Panc1 (cell line): Measurements from ENCODE around the gene CHURC1. TPM values are rescaled to one million over a fixed set of nuclear protein-coding genes. Genes with fewer than 3 reads are reported as not detected.

Experiments used
- ATAC-seq: fragments of 200-7000 bp; cut with Tn5 transposase; 2 replicates; pipeline ENCODE4 v1.9.1; 2020; ENCODE audit warnings: mild to moderate bottlenecking, moderate library complexity
- BruUV-seq: library from RNA; stranded (reverse); fragments of 400-500 nt; replicated peaks from 2 replicates; lab custom pipeline; 2021; lab: Mats Ljungman, UMichigan
- CTCF ChIA-PET: fragments of 300-600 bp; sonication (Branson Sonifier 250); formaldehyde crosslinking; loops from one replicate; lab custom pipeline; 2022; ENCODE audit warnings: antibody characterized with exemption; lab: Charles Lee
- POLR2A ChIA-PET: fragments of 300-600 bp; sonication (Branson Sonifier 250); formaldehyde crosslinking; loops from one replicate; lab custom pipeline; 2022; ENCODE audit warnings: antibody characterized with exemption; lab: Charles Lee
- DNase-seq: peaks from one replicate; pipeline ENCODE4 v3.0.0-alpha.2; 2010; ENCODE audit warnings: low read depth, low spot score
- H3K27ac ChIP-seq: 2 replicates; pipeline ENCODE4 v1.5.1; 2011; ENCODE audit warnings: mild to moderate bottlenecking, low read length, inconsistent platforms
- H3K27me3 ChIP-seq: fragments of 200-500 bp; sonication (Bioruptor generic); 2 replicates; pipeline ENCODE4 v1.6.0; 2014; ENCODE audit warnings: low read length, inconsistent platforms; ENCODE audit not compliant: control insufficient read depth, insufficient read depth
- H3K36me3 ChIP-seq: fragments of 200-500 bp; sonication (Bioruptor generic); 2 replicates; pipeline ENCODE4 v1.5.1; 2014; ENCODE audit warnings: inconsistent platforms, mild to moderate bottlenecking, low read length, moderate library complexity; ENCODE audit not compliant: control insufficient read depth, insufficient read depth
- H3K4me1 ChIP-seq: 2 replicates; pipeline ENCODE4 v1.5.1; 2011; ENCODE audit warnings: inconsistent platforms, mild to moderate bottlenecking, low read length, moderate library complexity; ENCODE audit not compliant: control insufficient read depth, insufficient read depth
- H3K4me3 ChIP-seq, 2 experiments: 2 replicates each; pipeline ENCODE4 v1.5.1; 2011 to 2012; ENCODE audit warnings: low read depth in 2 of 2, low read length in 2 of 2, mild to moderate bottlenecking in 2 of 2, inconsistent platforms in 1 of 2, moderate library complexity in 1 of 2
- H3K9me3 ChIP-seq: fragments of 200-500 bp; sonication (Bioruptor generic); 2 replicates; pipeline ENCODE4 v1.5.1; 2014; ENCODE audit warnings: low read depth, mild to moderate bottlenecking, inconsistent platforms, low read length, moderate library complexity; ENCODE audit not compliant: control insufficient read depth, insufficient read depth
- CTCF ChIP-seq: fragments of 450-650 bp; IDR thresholded peaks from 2 replicates; pipeline ENCODE4 v1.5.1; 2017; ENCODE audit warnings: mild to moderate bottlenecking
- POLR2AphosphoS5 ChIP-seq: IDR thresholded peaks from 2 replicates; pipeline ENCODE4 v1.6.1; 2012; ENCODE audit warnings: mild to moderate bottlenecking, low read depth, low read length, moderate library complexity
- REST ChIP-seq, 2 experiments: IDR thresholded peaks; 2 replicates each; pipeline ENCODE4 v1.6.1; 2011 to 2012; ENCODE audit warnings: low read depth in 2 of 2, control low read depth in 1 of 2, low read length in 1 of 2, mild to moderate bottlenecking in 1 of 2, moderate library complexity in 1 of 2; ENCODE audit not compliant: insufficient read depth in 1 of 2
- SIN3A ChIP-seq: IDR thresholded peaks from 2 replicates; pipeline ENCODE4 v1.6.1; 2012; ENCODE audit warnings: low read depth, mild to moderate bottlenecking, low read length, moderate library complexity, borderline replicate concordance; ENCODE audit not compliant: insufficient read depth
- TCF7L2 ChIP-seq: IDR thresholded peaks from 2 replicates; pipeline ENCODE4 v1.6.1; 2011; ENCODE audit warnings: mild to moderate bottlenecking, low read depth, low read length, inconsistent platforms
- in situ Hi-C: cut with HindIII; loops from 2 replicates; pipeline ENCODE4 v1.10.0; 2016; ENCODE audit warnings: low sequenced_read_pairs, low pct_unique_long_range_greater_than_20kb
- intact Hi-C: fragments of 100-400 bp; cut with micrococcal nuclease; formaldehyde crosslinking; loops from one replicate; pipeline ENCODE4 v1.10.0; 2022; ENCODE audit not compliant: unreplicated experiment
- total RNA-seq: library from RNA; stranded (reverse); gene quantifications from one replicate; pipeline ENCODE4 v1.2.1, GENCODE V29; 2021; ENCODE audit not compliant: unreplicated experiment

The CHURC1 gene
- total RNA-seq, 1 experiment from 2014 or later, result 55.6 TPM

- no peak overlapping the region for H3K27ac ChIP-seq
- no peak overlapping the region for H3K4me3 ChIP-seq
- CTCF ChIA-PET, result no interaction called here
- H3K36me3 ChIP-seq, result no peaks in the 10 kb centered on the region
- intact Hi-C loops (no loop called here), in situ Hi-C loops (no loop called here)
- no peaks in the 10 kb centered on the region for H3K4me1 ChIP-seq
- TF ChIP-seq POLR2AphosphoS5 (no peak), CTCF (no peak), TCF7L2 (no peak), REST (IDR thresholded peaks at IDR 0.05; ENCODE audit: insufficient read depth in 1 of 2, low read depth in 2 of 2, low read length in 1 of 2) (no peak), SIN3A (no peak)
- no peaks in the 10 kb centered on the region for H3K27me3 ChIP-seq
- no peak for DNase-seq
- ATAC-seq, result no peak
- POLR2A ChIA-PET, result no interaction called here
- BruUV-seq, result no TSS peak
- H3K9me3 ChIP-seq, result no peaks in the 10 kb centered on the region
Observed at GRCh38 chr14:64958743-64959142, 44.5 kb downstream of the CHURC1 start.

GRCh38 chr14:64960762-64961276 lies 46.6 kb downstream of the CHURC1 start:
- ChIA-PET POLR2A (no interaction called here), CTCF (no interaction called here)
- in situ Hi-C loops, result no loop called here
- TF ChIP-seq SIN3A, result no peak
- no peak for TF ChIP-seq TCF7L2
- TF ChIP-seq POLR2AphosphoS5, result no peak
- no peak for TF ChIP-seq REST (IDR thresholded peaks at IDR 0.05; ENCODE audit: insufficient read depth in 1 of 2, low read depth in 2 of 2, low read length in 1 of 2)
- TF ChIP-seq CTCF, result no peak
- no peak overlapping the region for H3K4me3 ChIP-seq
- no peaks in the 10 kb centered on the region for H3K9me3 ChIP-seq
- intact Hi-C loops, result no loop called here
- no peaks in the 10 kb centered on the region for H3K36me3 ChIP-seq
- no peaks in the 10 kb centered on the region for H3K4me1 ChIP-seq
- no peak overlapping the region for H3K27ac ChIP-seq
- DNase-seq, result no peak
- ATAC-seq, result peak; percentile 34; the same call in 1 of the 2 replicates
- BruUV-seq, result no TSS peak
- H3K27me3 ChIP-seq, result no peaks in the 10 kb centered on the region
